ENCODE data around the gene PRR12. TPM values are rescaled to one million over a fixed set of nuclear protein-coding genes. Genes with fewer than 3 reads are reported as not detected.

The PRR12 gene
- total and polyA plus RNA-seq, 2 donors (not counting 1 experiment from before 2014, with no cell fraction given): 8.4 to 70.7 TPM

GRCh38 chr19:49665351-49666119 lies 74.6 kb downstream of the PRR12 start, which contains the start of the genes BCL2L12 and IRF3:
TSS of gene BCL2L12 (plus strand) at chr19:49665933. CDS start at chr19:49666693, 760 bp downstream.
TSS of gene IRF3 (minus strand) at chr19:49665857. CDS start at chr19:49664838, 1,019 bp downstream.
- no peaks in the 10 kb centered on the region for H3K9me3 Mint-ChIP-seq (ENCODE audit: insufficient read depth)
- WGBS (ENCODE audit: insufficient coverage): under 1% methylated on average over 50 of the region's 50 CpGs
- CTCF ChIA-PET: interaction anchor here (0.6 to 2.3 kb wide), 9 partner anchors 10 to 119 kb away, joined by 3 to 8 read pairs (median 3); partner anchors contain the start of genes PRMT1, RRAS and SCAF1

More at GRCh38 chr19:49665351-49666119, 74.6 kb downstream of the PRR12 start, which contains the start of the genes BCL2L12 and IRF3:
- POLR2A ChIA-PET: interaction anchor here (0.6 to 2.6 kb wide), 10 partner anchors 10 to 855 kb away, joined by 3 to 19 read pairs (median 7); partner anchors contain the start of genes PRMT1, PRR12, PRRG2 and RRAS
- H4K20me1 ChIP-seq (ENCODE audit: control insufficient read depth, insufficient read depth, low read length, poor library complexity, severe bottlenecking): peaks cover 44% of the 10 kb centered on the region
- H3K4me3 ChIP-seq (ENCODE audit: control extremely low read depth in 1 of 5, extremely low read depth in 1 of 5, insufficient read depth in 1 of 5, low read depth in 2 of 5, low read length in 4 of 5): peak within 1 kb of the TSS; percentile 71 to 99 (median 94)
- peak; percentile 83 for ATAC-seq (ENCODE audit: low read depth)
- peak within 1 kb of the TSS; percentile 95 for H2AFZ ChIP-seq (ENCODE audit: insufficient read depth, low read depth, low read length, poor library complexity, severe bottlenecking)
- intact Hi-C loops (cut with micrococcal nuclease): loop anchor here (1.0 kb wide), 3 partner anchors 11 to 75 kb away; partner anchors contain the start of gene RRAS
- H3K27ac ChIP-seq (ENCODE audit: low read length in 2 of 2): peak within 1 kb of the TSS; percentile 62 to 73
- no peaks in the 10 kb centered on the region for H3K27me3 ChIP-seq (replicated peaks in 1 of 4; ENCODE audit: control extremely low read depth in 1 of 4, control insufficient read depth in 3 of 4, insufficient read depth in 4 of 4, low read length in 3 of 4)
- H3K36me3 ChIP-seq (replicated peaks in 1 of 2; ENCODE audit: control extremely low read depth in 1 of 2, control insufficient read depth in 1 of 2, extremely low read depth in 1 of 2, insufficient read depth in 2 of 2, low read length in 1 of 2): peaks cover 3 to 22% of the 10 kb centered on the region in 2 experiments
- H3K9ac ChIP-seq (ENCODE audit: low read length): peak within 1 kb of the TSS; percentile 88
- DNase-seq: peak; percentile 98
- H3K9me3 ChIP-seq (ENCODE audit: control extremely low read depth in 1 of 3, control insufficient read depth in 2 of 3, insufficient read depth in 1 of 3, low read length in 2 of 3): no peaks in the 10 kb centered on the region
- H3K4me3 Mint-ChIP-seq: peak within 1 kb of the TSS; percentile 95
- no peak for TF ChIP-seq EZH2 (IDR thresholded peaks at IDR 0.05; ENCODE audit: borderline replicate concordance, insufficient read depth, low read depth, low read length, poor library complexity, severe bottlenecking)
- TF ChIP-seq CTCF (IDR thresholded peaks at IDR 0.05): no peak
- peaks cover 37% of the 10 kb centered on the region for H3K4me1 Mint-ChIP-seq
- peaks cover 42% of the 10 kb centered on the region for H3K79me2 ChIP-seq (ENCODE audit: control insufficient read depth, insufficient read depth, low read length)
- H3K4me2 ChIP-seq (replicated peaks; ENCODE audit: low read depth, low read length, poor library complexity, severe bottlenecking): peak within 1 kb of the TSS; percentile 98
- peaks cover 16 to 30% of the 10 kb centered on the region in 2 donors for H3K4me1 ChIP-seq (ENCODE audit: control insufficient read depth in 2 of 2, insufficient read depth in 2 of 2, low read length in 2 of 2)
- peak within 1 kb of the TSS; percentile 94 for H3K27ac Mint-ChIP-seq
- H3K27me3 Mint-ChIP-seq: no peaks in the 10 kb centered on the region
